IPS-18a (cell line): ENCODE results near the gene RNF103.
A peak's percentile ranks its signal among the peaks of the same experiment; 100 is the strongest.

ENCODE experiments used
- H3K27ac ChIP-seq: one replicate; pipeline ENCODE4 v1.5.1; 2013; ENCODE audit warnings: low read length
- H3K27me3 ChIP-seq: one replicate; pipeline ENCODE4 v1.6.1; 2013; ENCODE audit warnings: mild to moderate bottlenecking, low read length; ENCODE audit not compliant: control insufficient read depth, insufficient read depth
- H3K36me3 ChIP-seq: one replicate; pipeline ENCODE4 v1.6.1; 2013; ENCODE audit warnings: low read depth, low read length; ENCODE audit not compliant: control insufficient read depth
- H3K4me1 ChIP-seq: one replicate; pipeline ENCODE4 v1.6.1; 2013; ENCODE audit warnings: low read depth, low read length; ENCODE audit not compliant: control insufficient read depth
- H3K4me3 ChIP-seq: one replicate; pipeline ENCODE4 v1.5.1; 2013; ENCODE audit warnings: low read length
- H3K9ac ChIP-seq: one replicate; pipeline ENCODE4 v1.6.1; 2013; ENCODE audit warnings: mild to moderate bottlenecking, low read length, moderate library complexity
- H3K9me3 ChIP-seq: one replicate; pipeline ENCODE4 v1.6.1; 2013; ENCODE audit warnings: low read depth, low read length; ENCODE audit not compliant: control insufficient read depth

The RNF103 gene

GRCh38 chr2:86622519-86623042 lies 1.1 kb downstream of the RNF103 start:
- peaks cover 4% of the 10 kb centered on the region for H3K36me3 ChIP-seq
- no peak overlapping the region for H3K27ac ChIP-seq
- peak overlapping the region; percentile 83 for H3K4me3 ChIP-seq
- H3K9me3 ChIP-seq = no peaks in the 10 kb centered on the region
- H3K9ac ChIP-seq = peak overlapping the region; percentile 68
- H3K4me1 ChIP-seq = peaks cover 8% of the 10 kb centered on the region
- H3K27me3 ChIP-seq = peaks cover 10% of the 10 kb centered on the region

- Histone ChIP-seq H3K4me3 (peak overlapping the region; percentile 83), H3K9ac (no peak overlapping the region), H3K27me3 (peaks cover 10% of the 10 kb centered on the region), H3K36me3 (peaks cover 4% of the 10 kb centered on the region), H3K4me1 (peaks cover 8% of the 10 kb centered on the region), H3K9me3 (no peaks in the 10 kb centered on the region), H3K27ac (no peak overlapping the region)
Observed at GRCh38 chr2:86621280-86621943, 2.3 kb downstream of the RNF103 start.

- Histone ChIP-seq H3K4me1 (peaks cover 8% of the 10 kb centered on the region), H3K27ac (no peak overlapping the region), H3K9ac (no peak overlapping the region), H3K27me3 (peaks cover 10% of the 10 kb centered on the region), H3K9me3 (no peaks in the 10 kb centered on the region), H3K36me3 (peaks cover 4% of the 10 kb centered on the region), H3K4me3 (no peak overlapping the region)
Observed at GRCh38 chr2:86617738-86618137, 5.9 kb downstream of the RNF103 start.

- H3K9ac ChIP-seq = no peak overlapping the region
- H3K4me3 ChIP-seq = no peak overlapping the region
- no peaks in the 10 kb centered on the region for H3K9me3 ChIP-seq
- H3K27me3 ChIP-seq = peaks cover 9% of the 10 kb centered on the region
- H3K4me1 ChIP-seq = peaks cover 7% of the 10 kb centered on the region
- H3K36me3 ChIP-seq = peaks cover 4% of the 10 kb centered on the region
- H3K27ac ChIP-seq = no peak overlapping the region
Observed at GRCh38 chr2:86617153-86617552, 6.5 kb downstream of the RNF103 start.

- Histone ChIP-seq H3K36me3 (peaks cover 4% of the 10 kb centered on the region), H3K27me3 (peaks cover 3% of the 10 kb centered on the region), H3K9me3 (no peaks in the 10 kb centered on the region), H3K9ac (no peak overlapping the region), H3K27ac (no peak overlapping the region), H3K4me1 (peaks cover 3% of the 10 kb centered on the region), H3K4me3 (no peak overlapping the region)
Observed at GRCh38 chr2:86616502-86616901, 7.2 kb downstream of the RNF103 start.

GRCh38 chr2:86615596-86615995 lies 8.1 kb downstream of the RNF103 start:
- Histone ChIP-seq H3K9ac (no peak overlapping the region), H3K36me3 (peaks cover 4% of the 10 kb centered on the region), H3K27ac (no peak overlapping the region), H3K4me1 (no peaks in the 10 kb centered on the region), H3K27me3 (no peaks in the 10 kb centered on the region), H3K4me3 (no peak overlapping the region), H3K9me3 (no peaks in the 10 kb centered on the region)

GRCh38 chr2:86613515-86613914 lies 10.2 kb downstream of the RNF103 start:
- H3K9ac ChIP-seq = no peak overlapping the region
- no peaks in the 10 kb centered on the region for H3K9me3 ChIP-seq
- H3K4me1 ChIP-seq = no peaks in the 10 kb centered on the region
- no peak overlapping the region for H3K27ac ChIP-seq
- H3K4me3 ChIP-seq = no peak overlapping the region
- no peaks in the 10 kb centered on the region for H3K27me3 ChIP-seq
- H3K36me3 ChIP-seq = no peaks in the 10 kb centered on the region

- no peaks in the 10 kb centered on the region for H3K27me3 ChIP-seq
- H3K4me3 ChIP-seq = no peak overlapping the region
- H3K36me3 ChIP-seq = no peaks in the 10 kb centered on the region
- no peak overlapping the region for H3K9ac ChIP-seq
- no peaks in the 10 kb centered on the region for H3K9me3 ChIP-seq
- no peak overlapping the region for H3K27ac ChIP-seq
- no peaks in the 10 kb centered on the region for H3K4me1 ChIP-seq
Observed at GRCh38 chr2:86610871-86611270, 12.8 kb downstream of the RNF103 start.

- no peak overlapping the region for H3K9ac ChIP-seq
- no peak overlapping the region for H3K27ac ChIP-seq
- H3K27me3 ChIP-seq = no peaks in the 10 kb centered on the region
- H3K36me3 ChIP-seq = no peaks in the 10 kb centered on the region
- H3K9me3 ChIP-seq = no peaks in the 10 kb centered on the region
- no peak overlapping the region for H3K4me3 ChIP-seq
- H3K4me1 ChIP-seq = no peaks in the 10 kb centered on the region
Observed at GRCh38 chr2:86608832-86609410, 14.7 kb downstream of the RNF103 start.

GRCh38 chr2:86603905-86604304 lies 19.8 kb downstream of the RNF103 start:
- no peaks in the 10 kb centered on the region for H3K9me3 ChIP-seq
- no peak overlapping the region for H3K9ac ChIP-seq
- H3K4me3 ChIP-seq = no peak overlapping the region
- H3K4me1 ChIP-seq = no peaks in the 10 kb centered on the region
- H3K27ac ChIP-seq = no peak overlapping the region
- no peaks in the 10 kb centered on the region for H3K36me3 ChIP-seq
- no peaks in the 10 kb centered on the region for H3K27me3 ChIP-seq

- H3K27ac ChIP-seq = no peak overlapping the region
- no peak overlapping the region for H3K9ac ChIP-seq
Observed at GRCh38 chr2:86598966-86599365, 24.7 kb downstream of the RNF103 start.

GRCh38 chr2:86596118-86596517 lies 27.5 kb downstream of the RNF103 start:
- H3K4me3 ChIP-seq = no peak overlapping the region
- H3K9ac ChIP-seq = no peak overlapping the region
- no peak overlapping the region for H3K27ac ChIP-seq
- H3K36me3 ChIP-seq = no peaks in the 10 kb centered on the region
- H3K9me3 ChIP-seq = no peaks in the 10 kb centered on the region
- no peaks in the 10 kb centered on the region for H3K27me3 ChIP-seq
- no peaks in the 10 kb centered on the region for H3K4me1 ChIP-seq

More at GRCh38 chr2:86598966-86599365, 24.7 kb downstream of the RNF103 start:
- Histone ChIP-seq H3K36me3 (no peaks in the 10 kb centered on the region), H3K9me3 (no peaks in the 10 kb centered on the region), H3K4me1 (no peaks in the 10 kb centered on the region), H3K27me3 (no peaks in the 10 kb centered on the region), H3K4me3 (no peak overlapping the region)
